Endodermal cell (in vitro differentiated cells): Measurements from ENCODE around the gene RIPK3. TPM values are rescaled to one million over a fixed set of nuclear protein-coding genes. Genes with fewer than 3 reads are reported as not detected.

Experiments
- DNase-seq: peaks from one replicate; pipeline ENCODE4 v3.0.0-alpha.2; 2017
- H3K27ac ChIP-seq: 2 replicates; pipeline ENCODE4 v1.5.1; 2013; ENCODE audit warnings: mild to moderate bottlenecking, low read depth, low read length, moderate library complexity
- H3K27me3 ChIP-seq: 2 replicates; pipeline ENCODE4 v1.6.1; 2013; ENCODE audit warnings: mild to moderate bottlenecking, low read length, moderate library complexity; ENCODE audit not compliant: insufficient read depth, control insufficient read depth, poor library complexity, severe bottlenecking
- H3K36me3 ChIP-seq: 2 replicates; pipeline ENCODE4 v1.7.0; 2013; ENCODE audit warnings: mild to moderate bottlenecking, low read length, moderate library complexity; ENCODE audit not compliant: control insufficient read depth, insufficient read depth
- H3K4me1 ChIP-seq: one replicate; pipeline ENCODE4 v1.7.0; 2013; ENCODE audit warnings: low read length; ENCODE audit not compliant: control insufficient read depth, insufficient read depth
- H3K4me3 ChIP-seq: 2 replicates; pipeline ENCODE4 v1.5.1; 2013; ENCODE audit warnings: mild to moderate bottlenecking, low read length, moderate library complexity
- H3K9ac ChIP-seq: 2 replicates; pipeline ENCODE4 v1.6.1; 2013; ENCODE audit warnings: mild to moderate bottlenecking, low read length, moderate library complexity; ENCODE audit not compliant: poor library complexity, severe bottlenecking; ENCODE audit errors: extremely low read depth
- H3K9me3 ChIP-seq: 2 replicates; pipeline ENCODE4 v1.6.1; 2013; ENCODE audit warnings: mild to moderate bottlenecking, low read length, moderate library complexity; ENCODE audit not compliant: control insufficient read depth
- H3K27ac Mint-ChIP-seq: 2 replicates; pipeline ENCODE4 v1.8.0; 2020; ENCODE audit warnings: mixed read lengths
- H3K27me3 Mint-ChIP-seq: 2 replicates; pipeline ENCODE4 v1.8.0; 2021; ENCODE audit warnings: mild to moderate bottlenecking, mixed read lengths; ENCODE audit not compliant: insufficient read depth
- H3K36me3 Mint-ChIP-seq: 2 replicates; pipeline ENCODE4 v1.8.0; 2020; ENCODE audit warnings: low read depth, mixed read lengths
- H3K4me1 Mint-ChIP-seq: 2 replicates; pipeline ENCODE4 v1.8.0; 2020; ENCODE audit warnings: mixed read lengths
- H3K4me3 Mint-ChIP-seq: 2 replicates; pipeline ENCODE4 v1.8.0; 2020; ENCODE audit warnings: mild to moderate bottlenecking, moderate library complexity, mixed read lengths
- H3K9me3 Mint-ChIP-seq: 2 replicates; pipeline ENCODE4 v1.8.0; 2020; ENCODE audit warnings: mild to moderate bottlenecking, mixed read lengths
- CTCF ChIP-seq: fragments of 200-600 bp; sonication (generic); conservative IDR thresholded peaks from 2 replicates; pipeline ENCODE4 v1.5.0; 2021; ENCODE audit warnings: antibody characterized with exemption, mild to moderate bottlenecking
- WGBS, 2 experiments: methylation state at CpG; one replicate each; pipeline versions ENCODE4 v1.1.5 to v1.1.7; 2013; ENCODE audit warnings: missing lambda C conversion rate in 2 of 2, mixed read lengths in 1 of 2; ENCODE audit not compliant: insufficient coverage in 1 of 2, insufficient read length in 1 of 2; 5-methylcytosine and 5-hydroxymethylcytosine counted together
- total RNA-seq, 2 donors: library from RNA; stranded (reverse); fragmentation: NEBNext Ultra II Directional in 1 of 2; extraction: Animal tissue kit (Norgen Biotek cat#: 25700) in 1 of 2; gene quantifications; 2 replicates in 1 of 2; 3 replicates in 1 of 2; pipeline ENCODE4 v1.2.1, GENCODE V29; 2021

The RIPK3 gene
- total RNA-seq, 2 donors from 2014 or later: not detected

- H3K9ac ChIP-seq: no peak overlapping the region
- no peak for TF ChIP-seq CTCF
- H3K4me1 ChIP-seq: peaks cover 3% of the 10 kb centered on the region
- Mint-ChIP-seq H3K9me3 (no peaks in the 10 kb centered on the region), H3K27me3 (peaks cover 15% of the 10 kb centered on the region), H3K27ac (no peak overlapping the region), H3K4me1 (peaks cover 20% of the 10 kb centered on the region), H3K4me3 (no peak overlapping the region), H3K36me3 (no peaks in the 10 kb centered on the region)
- no peaks in the 10 kb centered on the region for H3K36me3 ChIP-seq
- H3K9me3 ChIP-seq: no peaks in the 10 kb centered on the region
- no peak overlapping the region for H3K27ac ChIP-seq
- 84 to 90% methylated on average over 7 of the region's 7 CpGs for WGBS, 2 experiments
- no peak overlapping the region for H3K4me3 ChIP-seq
- no peak for DNase-seq
- H3K27me3 ChIP-seq: peaks cover 7% of the 10 kb centered on the region
Measured at GRCh38 chr14:24378981-24379906, 39.5 kb upstream of the RIPK3 start.

- no peak overlapping the region for H3K9ac ChIP-seq
- H3K36me3 ChIP-seq: no peaks in the 10 kb centered on the region
- Mint-ChIP-seq H3K4me1 (peaks cover 20% of the 10 kb centered on the region), H3K27ac (no peak overlapping the region), H3K9me3 (no peaks in the 10 kb centered on the region), H3K36me3 (no peaks in the 10 kb centered on the region), H3K27me3 (peaks cover 9% of the 10 kb centered on the region), H3K4me3 (no peak overlapping the region)
- 85 to 92% methylated on average over 2 to 3 of the region's 3 CpGs for WGBS, 2 experiments
- no peak overlapping the region for H3K4me3 ChIP-seq
- no peaks in the 10 kb centered on the region for H3K27me3 ChIP-seq
- no peak overlapping the region for H3K27ac ChIP-seq
- TF ChIP-seq CTCF: no peak
- H3K9me3 ChIP-seq: no peaks in the 10 kb centered on the region
- no peak for DNase-seq
- H3K4me1 ChIP-seq: peaks cover 3% of the 10 kb centered on the region
Measured at GRCh38 chr14:24378327-24378726, 38.5 kb upstream of the RIPK3 start.

- Histone ChIP-seq H3K36me3 (no peaks in the 10 kb centered on the region), H3K4me1 (peaks cover 3% of the 10 kb centered on the region), H3K9ac (no peak overlapping the region), H3K27me3 (no peaks in the 10 kb centered on the region), H3K4me3 (no peak overlapping the region), H3K27ac (no peak overlapping the region), H3K9me3 (no peaks in the 10 kb centered on the region)
- no peak for TF ChIP-seq CTCF
- DNase-seq: peak; percentile 55
- Mint-ChIP-seq H3K36me3 (peaks cover 4% of the 10 kb centered on the region), H3K27me3 (peaks cover 7% of the 10 kb centered on the region), H3K27ac (no peak overlapping the region), H3K4me1 (peaks cover 20% of the 10 kb centered on the region), H3K9me3 (no peaks in the 10 kb centered on the region), H3K4me3 (no peak overlapping the region)
- 84 to 100% methylated on average over 1 to 2 of the region's 2 CpGs for WGBS, 2 experiments
Measured at GRCh38 chr14:24377657-24378056, 37.9 kb upstream of the RIPK3 start.
